Right lobe of liver (tissue), 6 donors: ENCODE measurements around the gene SLC35C1. TPM values are rescaled to one million over a fixed set of nuclear protein-coding genes. Genes with fewer than 3 reads are reported as not detected.
A peak's percentile ranks its signal among the peaks of the same experiment; 100 is the strongest.

Experiments used
- ATAC-seq, 4 donors: fragments of 200-7000 bp; cut with Tn5 transposase; one replicate each; pipeline ENCODE4 v1.9.1; 2020; ENCODE audit warnings: mild to moderate bottlenecking in 4 of 4, moderate library complexity in 4 of 4
- DNase-seq, 3 donors: peaks; one replicate each; pipeline ENCODE4 v3.0.0-alpha.2; 2020
- H3K27ac ChIP-seq, 3 donors: fragments of 200-600 bp; one replicate each; pipeline ENCODE4 v1.8.0; 2022
- H3K27me3 ChIP-seq, 2 donors: fragments of 200-600 bp; one replicate each; pipeline ENCODE4 v1.8.0; 2022
- H3K36me3 ChIP-seq, 4 donors: fragments of 200-600 bp; sonication (generic) in 1 of 4; one replicate each; pipeline versions ENCODE4 v1.5.1 to v1.8.0; 2017 to 2022; ENCODE audit warnings: control low read depth in 1 of 4
- H3K4me1 ChIP-seq, 4 donors: fragments of 200-600 bp; sonication (generic) in 1 of 4; one replicate each; pipeline versions ENCODE4 v1.5.1 to v1.8.0; 2017 to 2022; ENCODE audit warnings: control low read depth in 1 of 4
- H3K4me3 ChIP-seq, 3 donors: fragments of 200-600 bp; one replicate each; pipeline ENCODE4 v1.8.0; 2022
- H3K9me3 ChIP-seq, 4 donors: fragments of 200-600 bp; sonication (generic) in 1 of 4; one replicate each; pipeline versions ENCODE4 v1.5.1 to v1.8.0; 2017 to 2022; ENCODE audit warnings: control low read depth in 1 of 4
- CTCF ChIP-seq, 4 donors: fragments of 200-600 bp in 3 of 4; fragments of 450-650 bp in 1 of 4; IDR thresholded peaks; one replicate each; pipeline versions ENCODE4 v1.5.1 to v1.8.0; 2016 to 2022; ENCODE audit warnings: antibody characterized with exemption in 4 of 4, mild to moderate bottlenecking in 2 of 4
- POLR2A ChIP-seq: fragments of 450-650 bp; IDR thresholded peaks from one replicate; pipeline ENCODE4 v1.6.1; 2017; ENCODE audit warnings: antibody characterized with exemption, mild to moderate bottlenecking
- WGBS: methylation state at CpG from one replicate; pipeline ENCODE4 v1.1.6; 2018; ENCODE audit warnings: low coverage, low lambda C conversion rate; ENCODE audit not compliant: insufficient coverage; ENCODE audit errors: missing lambda C conversion rate; 5-methylcytosine and 5-hydroxymethylcytosine counted together
- intact Hi-C, 2 donors: fragments of 100-400 bp; cut with DNase I; formaldehyde crosslinking; loops; one replicate each; pipeline versions ENCODE4 v1.11.2 to v1.14.1; 2022
- total RNA-seq, 6 experiments: library from RNA; depleted of rRNA in 2 of 6; stranded (reverse); fragments of >200 nt in 2 of 6; fragmentation: NEBNext Ultra II Directional in 3 of 6; extraction: Animal tissue kit (Norgen Biotek cat#: 25700) in 3 of 6; gene quantifications; one replicate each; pipeline versions ENCODE4 v1.1.0 to v1.2.4, GENCODE V29; 2016 to 2023
- donor health status: DM: no; HTN: yes; CAD: no.
- donor health status: DM: no; HTN: no; CAD: no.
- donor health status: DM: no; HTN: no; CAD: no.
- donor health status: DM: no; HTN: yes; CAD: no.
- donor health status: DM: no; HTN: yes; CAD: no.

Gene SLC35C1
- total RNA-seq, 6 experiments from 2014 or later: 11.6 to 134 (median 83.9) TPM

GRCh38 chr11:45856044-45856468 is 51.1 kb downstream of the SLC35C1 start:
- ATAC-seq: no peak
- intact Hi-C loops: no loop called here
- no peak overlapping the region for H3K4me3 ChIP-seq
- no peak for DNase-seq
- peaks cover 0 to 38% (median 15%) of the 10 kb centered on the region in 4 donors for H3K36me3 ChIP-seq
- no peaks in the 10 kb centered on the region for H3K9me3 ChIP-seq
- TF ChIP-seq POLR2A (no peak), CTCF (IDR thresholded peaks at IDR 0.05) (no peak)
- no peaks in the 10 kb centered on the region for H3K27me3 ChIP-seq
- peak overlapping the region in 1 of 3 donors; percentile 69 for H3K27ac ChIP-seq
- peaks cover 0 to 87% (median 45%) of the 10 kb centered on the region in 4 donors for H3K4me1 ChIP-seq
- WGBS: 75% methylated on average over 4 of the region's 6 CpGs

- Histone ChIP-seq H3K36me3 (peaks cover 5 to 58% (median 29%) of the 10 kb centered on the region in 4 donors), H3K9me3 (no peaks in the 10 kb centered on the region), H3K27me3 (no peaks in the 10 kb centered on the region), H3K4me1 (peaks cover 0 to 68% (median 36%) of the 10 kb centered on the region in 4 donors), H3K27ac (peak overlapping the region in 2 of 3 donors; percentile 22 to 69), H3K4me3 (no peak overlapping the region)
- WGBS: 28% methylated on average over 2 of the region's 2 CpGs
- intact Hi-C loops: no loop called here
- ATAC-seq (peak; percentile 5 to 52 (median 31)), DNase-seq (no peak)
- no peak for TF ChIP-seq CTCF (IDR thresholded peaks at IDR 0.05)
- no peak for TF ChIP-seq POLR2A
Measured at GRCh38 chr11:45857961-45858474, 53.1 kb downstream of the SLC35C1 start.

GRCh38 chr11:45858751-45859398 is 53.9 kb downstream of the SLC35C1 start:
- no peaks in the 10 kb centered on the region for H3K27me3 ChIP-seq
- H3K9me3 ChIP-seq: no peaks in the 10 kb centered on the region
- peak overlapping the region in 2 of 3 donors; percentile 46 to 69 for H3K27ac ChIP-seq
- H3K4me3 ChIP-seq: no peak overlapping the region
- H3K4me1 ChIP-seq: peaks cover 0 to 59% (median 31%) of the 10 kb centered on the region in 4 donors
- intact Hi-C loops: no loop called here
- TF ChIP-seq CTCF (IDR thresholded peaks at IDR 0.05): no peak
- no peak for TF ChIP-seq POLR2A
- WGBS: 53% methylated on average over 4 of the region's 5 CpGs
- DNase-seq: no peak
- peaks cover 5 to 66% (median 36%) of the 10 kb centered on the region in 4 donors for H3K36me3 ChIP-seq
- no peak for ATAC-seq

GRCh38 chr11:45859661-45860140 is 54.8 kb downstream of the SLC35C1 start:
- no peaks in the 10 kb centered on the region for H3K9me3 ChIP-seq
- no peak for TF ChIP-seq CTCF (IDR thresholded peaks at IDR 0.05)
- no peak for TF ChIP-seq POLR2A
- DNase-seq: peak; percentile 87 to 96 (median 96)
- H3K4me1 ChIP-seq: peaks cover 0 to 51% (median 27%) of the 10 kb centered on the region in 4 donors
- no peak overlapping the region for H3K4me3 ChIP-seq
- peak; percentile 72 to 91 (median 85) for ATAC-seq
- 19% methylated on average over 4 of the region's 12 CpGs for WGBS
- peak overlapping the region in 2 of 3 donors; percentile 52 to 69 for H3K27ac ChIP-seq
- H3K27me3 ChIP-seq: no peaks in the 10 kb centered on the region
- H3K36me3 ChIP-seq: peaks cover 5 to 74% (median 44%) of the 10 kb centered on the region in 4 donors
- intact Hi-C loops: no loop called here
